Esophagus muscularis mucosa (tissue), 4 donors: Measurements from ENCODE around the gene BTG4. TPM values are rescaled to one million over a fixed set of nuclear protein-coding genes. Genes with fewer than 3 reads are reported as not detected.

Source experiments
- DNase-seq: peaks from one replicate; pipeline ENCODE4 v3.0.0-alpha.2; 2017; ENCODE audit errors: extremely low spot score
- H3K27ac ChIP-seq, 4 donors: fragments of 200-600 bp; sonication (generic); replicated peaks in 1 of 4; 1 replicate in 3 of 4; 2 replicates in 1 of 4; pipeline ENCODE4 v1.5.1; 2016 to 2019; ENCODE audit warnings: mild to moderate bottlenecking in 1 of 4
- H3K27me3 ChIP-seq, 4 donors: fragments of 200-600 bp; sonication (generic); one replicate each; pipeline versions ENCODE4 v1.5.1 to v1.6.0; 2016 to 2019
- H3K36me3 ChIP-seq, 4 donors: fragments of 200-600 bp; sonication (generic); one replicate each; pipeline ENCODE4 v1.5.1; 2016 to 2019
- H3K4me1 ChIP-seq, 4 donors: fragments of 200-600 bp; sonication (generic); one replicate each; pipeline ENCODE4 v1.5.1; 2016 to 2019
- H3K4me3 ChIP-seq, 4 donors: fragments of 200-600 bp; sonication (generic); 1 replicate in 2 of 4; 2 replicates in 2 of 4; pipeline ENCODE4 v1.5.1; 2016 to 2019; ENCODE audit warnings: mild to moderate bottlenecking in 4 of 4, moderate library complexity in 1 of 4
- H3K9me3 ChIP-seq, 4 donors: fragments of 200-600 bp; sonication (generic); 1 replicate in 3 of 4; 2 replicates in 1 of 4; pipeline ENCODE4 v1.5.1; 2016 to 2019
- CTCF ChIP-seq, 3 experiments: fragments of 200-600 bp in 2 of 3; fragments of 450-650 bp in 1 of 3; sonication (generic) in 2 of 3; IDR thresholded peaks; one replicate each; pipeline ENCODE4 v1.5.1; 2017 to 2019; ENCODE audit warnings: antibody characterized with exemption in 3 of 3, mild to moderate bottlenecking in 2 of 3, moderate library complexity in 1 of 3
- EP300 ChIP-seq: sonication (generic); formaldehyde crosslinking; IDR thresholded peaks from one replicate; pipeline ENCODE4 v1.6.1; 2017; ENCODE audit warnings: antibody characterized with exemption
- POLR2A ChIP-seq: fragments of 450-650 bp; IDR thresholded peaks from one replicate; pipeline ENCODE4 v1.6.1; 2017; ENCODE audit warnings: antibody characterized with exemption, moderate library complexity, mild to moderate bottlenecking, low read depth
- POLR2AphosphoS5 ChIP-seq, 2 donors: sonication (generic); formaldehyde crosslinking; IDR thresholded peaks; one replicate each; pipeline ENCODE4 v1.6.1; 2017; ENCODE audit warnings: antibody characterized with exemption in 2 of 2
- WGBS: methylation state at CpG from one replicate; pipeline ENCODE4 v1.1.5; 2018; 5-methylcytosine and 5-hydroxymethylcytosine counted together
- intact Hi-C: fragments of 100-400 bp; cut with DNase I; formaldehyde crosslinking; loops from one replicate; pipeline ENCODE4 v1.15.1; 2023
- total RNA-seq, 4 donors: library from RNA; depleted of rRNA; stranded (reverse); fragments of >200 nt; gene quantifications; one replicate each; pipeline versions ENCODE4 v1.1.0 to v1.2.1, GENCODE V29; 2016

The BTG4 gene
- total RNA-seq, 4 donors from 2014 or later: not detected

GRCh38 chr11:111522426-111522825, 10.2 kb upstream of the BTG4 start:
- peaks cover 0 to 3% (median 0%) of the 10 kb centered on the region in 4 donors for H3K27me3 ChIP-seq
- DNase-seq: no peak
- WGBS: 90% methylated on average over 5 of the region's 5 CpGs
- no peaks in the 10 kb centered on the region for H3K36me3 ChIP-seq
- no peaks in the 10 kb centered on the region for H3K4me1 ChIP-seq
- H3K4me3 ChIP-seq: no peak overlapping the region
- H3K27ac ChIP-seq: no peak overlapping the region
- TF ChIP-seq EP300: no peak
- TF ChIP-seq CTCF (IDR thresholded peaks at IDR 0.05): no peak
- no peak for TF ChIP-seq POLR2A
- no peak for TF ChIP-seq POLR2AphosphoS5 (IDR thresholded peaks at IDR 0.05)
- intact Hi-C loops: no loop called here
- no peaks in the 10 kb centered on the region for H3K9me3 ChIP-seq

GRCh38 chr11:111521135-111521534, 8.9 kb upstream of the BTG4 start:
- no peak overlapping the region for H3K4me3 ChIP-seq
- no peak for TF ChIP-seq POLR2AphosphoS5 (IDR thresholded peaks at IDR 0.05)
- TF ChIP-seq POLR2A: no peak
- no peak for TF ChIP-seq EP300
- TF ChIP-seq CTCF (IDR thresholded peaks at IDR 0.05): no peak
- H3K9me3 ChIP-seq: no peaks in the 10 kb centered on the region
- H3K27ac ChIP-seq: no peak overlapping the region
- intact Hi-C loops: no loop called here
- 72% methylated on average over 2 of the region's 2 CpGs for WGBS
- peaks cover 0 to 3% (median 0%) of the 10 kb centered on the region in 4 donors for H3K27me3 ChIP-seq
- H3K4me1 ChIP-seq: no peaks in the 10 kb centered on the region
- no peaks in the 10 kb centered on the region for H3K36me3 ChIP-seq
- DNase-seq: no peak

- Histone ChIP-seq H3K9me3 (no peaks in the 10 kb centered on the region), H3K4me1 (no peaks in the 10 kb centered on the region), H3K27me3 (peaks cover 0 to 3% (median 0%) of the 10 kb centered on the region in 4 donors), H3K27ac (no peak overlapping the region), H3K4me3 (no peak overlapping the region), H3K36me3 (no peaks in the 10 kb centered on the region)
- no peak for DNase-seq
- WGBS: 94% methylated on average over 2 of the region's 2 CpGs
- intact Hi-C loops: no loop called here
- no peak for TF ChIP-seq EP300
- TF ChIP-seq POLR2A: no peak
- no peak for TF ChIP-seq POLR2AphosphoS5 (IDR thresholded peaks at IDR 0.05)
- no peak for TF ChIP-seq CTCF (IDR thresholded peaks at IDR 0.05)
Measured at GRCh38 chr11:111520560-111520959, 8.4 kb upstream of the BTG4 start.

GRCh38 chr11:111518668-111519067, 6.5 kb upstream of the BTG4 start:
- TF ChIP-seq POLR2AphosphoS5 (IDR thresholded peaks at IDR 0.05) (no peak), EP300 (no peak), CTCF (IDR thresholded peaks at IDR 0.05) (no peak), POLR2A (no peak)
- no peak overlapping the region for H3K4me3 ChIP-seq
- DNase-seq: no peak
- 67% methylated on average over 1 of the region's 1 CpG for WGBS
- peaks cover 0 to 7% (median 2%) of the 10 kb centered on the region in 4 donors for H3K4me1 ChIP-seq
- no peaks in the 10 kb centered on the region for H3K36me3 ChIP-seq
- peaks cover 0 to 18% (median 9%) of the 10 kb centered on the region in 4 donors for H3K27me3 ChIP-seq
- H3K27ac ChIP-seq: no peak overlapping the region
- intact Hi-C loops: no loop called here
- H3K9me3 ChIP-seq: no peaks in the 10 kb centered on the region

- H3K9me3 ChIP-seq: no peaks in the 10 kb centered on the region
- intact Hi-C loops: no loop called here
- no peak for TF ChIP-seq CTCF (IDR thresholded peaks at IDR 0.05)
- TF ChIP-seq EP300: no peak
- TF ChIP-seq POLR2AphosphoS5 (IDR thresholded peaks at IDR 0.05): no peak
- TF ChIP-seq POLR2A: no peak
- H3K27me3 ChIP-seq: peaks cover 5 to 44% (median 29%) of the 10 kb centered on the region in 4 donors
- DNase-seq: no peak
- no peak overlapping the region for H3K4me3 ChIP-seq
- no peak overlapping the region for H3K27ac ChIP-seq
- no peaks in the 10 kb centered on the region for H3K36me3 ChIP-seq
- WGBS: 95% methylated on average over 2 of the region's 2 CpGs
- peaks cover 12 to 20% (median 13%) of the 10 kb centered on the region in 4 donors for H3K4me1 ChIP-seq
Measured at GRCh38 chr11:111515591-111515990, 3.4 kb upstream of the BTG4 start.
